ENCODE results near the gene DEUP1.
A peak's percentile ranks its signal among the peaks of the same experiment; 100 is the strongest.

The DEUP1 gene

GRCh38 chr11:93319224-93319839 lies 11.2 kb upstream of the DEUP1 start:
- H3K4me3 ChIP-seq (ENCODE audit: low read length) = no peak overlapping the region
- no peak overlapping the region for H3K27ac ChIP-seq (ENCODE audit: low read length)
- no peaks in the 10 kb centered on the region for H3K36me3 ChIP-seq (ENCODE audit: control insufficient read depth, low read depth, low read length)
- H3K9ac ChIP-seq (ENCODE audit: low read length) = no peak overlapping the region
- H3K27me3 ChIP-seq (ENCODE audit: control insufficient read depth, insufficient read depth, low read length) = no peaks in the 10 kb centered on the region
- H3K4me1 ChIP-seq (ENCODE audit: control insufficient read depth, low read depth, low read length) = no peaks in the 10 kb centered on the region
- H3K9me3 ChIP-seq (ENCODE audit: control insufficient read depth, low read depth, low read length) = peaks cover 12% of the 10 kb centered on the region

- no peaks in the 10 kb centered on the region for H3K36me3 ChIP-seq (ENCODE audit: control insufficient read depth, low read depth, low read length)
- H3K4me3 ChIP-seq (ENCODE audit: low read length) = no peak overlapping the region
- H3K27me3 ChIP-seq (ENCODE audit: control insufficient read depth, insufficient read depth, low read length) = no peaks in the 10 kb centered on the region
- no peak overlapping the region for H3K9ac ChIP-seq (ENCODE audit: low read length)
- no peaks in the 10 kb centered on the region for H3K4me1 ChIP-seq (ENCODE audit: control insufficient read depth, low read depth, low read length)
- peaks cover 6% of the 10 kb centered on the region for H3K9me3 ChIP-seq (ENCODE audit: control insufficient read depth, low read depth, low read length)
- H3K27ac ChIP-seq (ENCODE audit: low read length) = no peak overlapping the region
These were observed 10.3 kb upstream of the DEUP1 start for GRCh38 chr11:93320230-93320629.

DNA sequence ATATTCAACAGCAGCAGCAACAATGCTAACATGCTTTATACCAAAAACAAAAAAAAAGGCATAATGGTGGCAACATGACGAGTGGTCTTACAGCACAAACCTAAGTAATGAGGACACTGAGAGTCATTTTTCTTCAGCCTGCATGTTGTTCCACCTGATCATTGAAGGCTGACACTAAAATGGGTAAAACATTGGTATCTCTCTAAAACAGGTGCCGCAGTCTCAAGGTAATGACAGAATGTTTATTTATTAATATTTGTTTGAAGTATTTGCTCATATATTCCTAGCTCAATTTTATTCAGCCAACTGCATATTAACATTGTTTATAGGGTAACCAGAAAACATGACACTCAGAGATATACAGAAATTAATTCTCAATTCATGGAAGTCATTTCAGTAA lies 8.3 kb upstream of the DEUP1 start:
- H3K4me3 ChIP-seq (ENCODE audit: low read length) = no peak overlapping the region
- no peak overlapping the region for H3K27ac ChIP-seq (ENCODE audit: low read length)
- no peak overlapping the region for H3K9ac ChIP-seq (ENCODE audit: low read length)
- no peaks in the 10 kb centered on the region for H3K36me3 ChIP-seq (ENCODE audit: control insufficient read depth, low read depth, low read length)
- H3K9me3 ChIP-seq (ENCODE audit: control insufficient read depth, low read depth, low read length) = no peaks in the 10 kb centered on the region
- no peaks in the 10 kb centered on the region for H3K27me3 ChIP-seq (ENCODE audit: control insufficient read depth, insufficient read depth, low read length)
- H3K4me1 ChIP-seq (ENCODE audit: control insufficient read depth, low read depth, low read length) = no peaks in the 10 kb centered on the region

DNA sequence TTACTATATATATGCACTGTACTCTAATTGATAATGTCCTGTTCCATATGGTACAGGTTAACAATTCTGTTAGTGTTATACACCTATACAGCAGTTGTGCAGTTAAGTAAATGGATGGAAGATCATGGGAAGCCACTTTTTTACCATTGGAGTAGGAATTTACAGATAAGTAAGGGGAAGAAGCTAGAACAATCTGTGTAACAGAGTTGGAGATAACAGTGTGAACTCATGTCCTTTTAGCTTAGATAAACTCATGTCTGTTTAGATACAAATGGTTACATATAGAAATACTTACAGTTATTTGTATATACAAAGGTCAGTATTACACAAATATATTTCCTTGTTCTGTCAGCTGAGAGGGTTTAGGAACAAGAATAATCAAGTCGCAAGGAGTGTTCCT lies 6.8 kb upstream of the DEUP1 start:
- Histone ChIP-seq H3K36me3 (ENCODE audit: control insufficient read depth, low read depth, low read length) (no peaks in the 10 kb centered on the region), H3K4me3 (ENCODE audit: low read length) (no peak overlapping the region), H3K9me3 (ENCODE audit: control insufficient read depth, low read depth, low read length) (no peaks in the 10 kb centered on the region), H3K9ac (ENCODE audit: low read length) (no peak overlapping the region), H3K27me3 (ENCODE audit: control insufficient read depth, insufficient read depth, low read length) (no peaks in the 10 kb centered on the region), H3K4me1 (ENCODE audit: control insufficient read depth, low read depth, low read length) (no peaks in the 10 kb centered on the region), H3K27ac (ENCODE audit: low read length) (no peak overlapping the region)

DNA sequence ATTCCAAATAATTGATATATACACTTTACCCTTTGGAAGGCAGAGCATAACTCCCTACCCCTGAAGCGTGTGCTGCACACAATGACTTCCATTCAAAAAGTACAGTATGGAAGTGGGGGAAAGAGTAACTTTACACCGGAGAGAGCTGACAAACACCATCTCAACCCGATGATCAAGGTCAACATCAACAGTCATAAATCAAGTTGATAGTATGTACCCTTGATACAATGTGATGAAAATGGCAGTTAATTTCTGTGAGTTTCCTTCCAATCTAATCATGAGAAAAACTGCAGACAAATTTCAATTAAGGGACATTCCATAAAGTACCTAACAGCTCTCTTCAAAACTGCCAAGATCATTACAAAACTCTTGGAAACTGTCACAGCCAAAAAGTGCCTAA lies 6.0 kb upstream of the DEUP1 start:
- Histone ChIP-seq H3K9me3 (ENCODE audit: control insufficient read depth, low read depth, low read length) (no peaks in the 10 kb centered on the region), H3K4me3 (ENCODE audit: low read length) (no peak overlapping the region), H3K9ac (ENCODE audit: low read length) (no peak overlapping the region), H3K27ac (ENCODE audit: low read length) (no peak overlapping the region), H3K27me3 (ENCODE audit: control insufficient read depth, insufficient read depth, low read length) (peaks cover 6% of the 10 kb centered on the region), H3K4me1 (ENCODE audit: control insufficient read depth, low read depth, low read length) (no peaks in the 10 kb centered on the region), H3K36me3 (ENCODE audit: control insufficient read depth, low read depth, low read length) (no peaks in the 10 kb centered on the region)

DNA sequence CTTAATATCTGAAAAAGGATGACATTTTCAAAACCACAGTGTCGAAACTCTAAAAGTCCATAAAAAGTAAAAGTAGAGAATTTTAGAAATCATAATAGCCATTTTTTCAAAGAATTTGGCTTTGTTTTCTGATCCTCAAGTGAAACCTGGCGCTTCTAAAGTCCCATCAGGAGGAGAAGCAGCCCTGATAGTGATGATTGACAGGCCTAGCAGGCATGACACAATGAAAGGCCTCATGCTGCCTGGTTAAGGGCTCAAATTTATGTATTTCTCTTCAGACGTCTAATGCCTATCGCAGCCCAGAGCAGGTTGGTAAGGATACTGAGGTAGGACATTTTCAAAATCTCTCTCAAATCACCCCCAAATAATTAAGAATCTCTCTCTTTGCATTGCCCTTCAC lies 3.9 kb upstream of the DEUP1 start:
- H3K4me3 ChIP-seq (ENCODE audit: low read length) = no peak overlapping the region
- H3K4me1 ChIP-seq (ENCODE audit: control insufficient read depth, low read depth, low read length) = peaks cover 6% of the 10 kb centered on the region
- H3K9me3 ChIP-seq (ENCODE audit: control insufficient read depth, low read depth, low read length) = no peaks in the 10 kb centered on the region
- no peaks in the 10 kb centered on the region for H3K36me3 ChIP-seq (ENCODE audit: control insufficient read depth, low read depth, low read length)
- H3K27me3 ChIP-seq (ENCODE audit: control insufficient read depth, insufficient read depth, low read length) = peaks cover 25% of the 10 kb centered on the region
- no peak overlapping the region for H3K27ac ChIP-seq (ENCODE audit: low read length)
- H3K9ac ChIP-seq (ENCODE audit: low read length) = no peak overlapping the region

DNA sequence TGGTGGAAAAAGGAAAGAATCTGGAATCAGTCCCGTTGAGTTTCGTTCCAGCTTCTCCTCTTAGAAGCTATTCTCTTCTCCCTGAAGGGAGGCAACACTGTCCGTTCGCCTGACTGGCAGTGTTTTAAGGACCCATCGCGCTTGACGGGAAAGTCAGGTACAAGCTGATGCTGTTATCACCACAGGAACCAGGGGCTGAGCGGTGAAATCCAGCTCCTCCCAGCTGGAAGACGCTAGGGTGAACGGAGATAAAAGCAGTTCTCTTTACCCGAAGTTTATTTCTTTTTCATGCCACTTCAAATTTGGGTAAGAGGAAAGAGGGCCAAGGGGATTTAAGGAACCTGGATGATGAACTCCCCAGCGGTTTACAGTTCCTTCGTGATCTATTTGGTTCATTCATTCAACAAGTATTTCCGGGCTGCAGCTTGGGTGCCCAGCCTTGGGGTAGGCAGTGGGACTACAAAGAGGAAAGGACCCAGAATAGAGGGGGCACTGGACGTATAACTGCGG lies 551 bp upstream of the DEUP1 start:
- H3K27ac ChIP-seq (ENCODE audit: low read length) = no peak overlapping the region
- no peaks in the 10 kb centered on the region for H3K9me3 ChIP-seq (ENCODE audit: control insufficient read depth, low read depth, low read length)
- peak overlapping the region; percentile 79 for H3K4me3 ChIP-seq (ENCODE audit: low read length)
- peaks cover 6% of the 10 kb centered on the region for H3K4me1 ChIP-seq (ENCODE audit: control insufficient read depth, low read depth, low read length)
- H3K9ac ChIP-seq (ENCODE audit: low read length) = no peak overlapping the region
- H3K27me3 ChIP-seq (ENCODE audit: control insufficient read depth, insufficient read depth, low read length) = peaks cover 27% of the 10 kb centered on the region
- no peaks in the 10 kb centered on the region for H3K36me3 ChIP-seq (ENCODE audit: control insufficient read depth, low read depth, low read length)

- H3K9me3 ChIP-seq (ENCODE audit: control insufficient read depth, low read depth, low read length) = no peaks in the 10 kb centered on the region
- H3K4me3 ChIP-seq (ENCODE audit: low read length) = no peak overlapping the region
- no peak overlapping the region for H3K27ac ChIP-seq (ENCODE audit: low read length)
- no peak overlapping the region for H3K9ac ChIP-seq (ENCODE audit: low read length)
- H3K27me3 ChIP-seq (ENCODE audit: control insufficient read depth, insufficient read depth, low read length) = no peaks in the 10 kb centered on the region
- no peaks in the 10 kb centered on the region for H3K4me1 ChIP-seq (ENCODE audit: control insufficient read depth, low read depth, low read length)
- no peaks in the 10 kb centered on the region for H3K36me3 ChIP-seq (ENCODE audit: control insufficient read depth, low read depth, low read length)
These were observed 9.7 kb downstream of the DEUP1 start for GRCh38 chr11:93340223-93340622.

- no peak overlapping the region for H3K9ac ChIP-seq (ENCODE audit: low read length)
- no peak overlapping the region for H3K4me3 ChIP-seq (ENCODE audit: low read length)
- no peaks in the 10 kb centered on the region for H3K36me3 ChIP-seq (ENCODE audit: control insufficient read depth, low read depth, low read length)
- H3K9me3 ChIP-seq (ENCODE audit: control insufficient read depth, low read depth, low read length) = no peaks in the 10 kb centered on the region
- H3K27me3 ChIP-seq (ENCODE audit: control insufficient read depth, insufficient read depth, low read length) = no peaks in the 10 kb centered on the region
- peaks cover 20% of the 10 kb centered on the region for H3K4me1 ChIP-seq (ENCODE audit: control insufficient read depth, low read depth, low read length)
- H3K27ac ChIP-seq (ENCODE audit: low read length) = no peak overlapping the region
These were observed 14.4 kb downstream of the DEUP1 start for GRCh38 chr11:93344855-93345333.

DNA sequence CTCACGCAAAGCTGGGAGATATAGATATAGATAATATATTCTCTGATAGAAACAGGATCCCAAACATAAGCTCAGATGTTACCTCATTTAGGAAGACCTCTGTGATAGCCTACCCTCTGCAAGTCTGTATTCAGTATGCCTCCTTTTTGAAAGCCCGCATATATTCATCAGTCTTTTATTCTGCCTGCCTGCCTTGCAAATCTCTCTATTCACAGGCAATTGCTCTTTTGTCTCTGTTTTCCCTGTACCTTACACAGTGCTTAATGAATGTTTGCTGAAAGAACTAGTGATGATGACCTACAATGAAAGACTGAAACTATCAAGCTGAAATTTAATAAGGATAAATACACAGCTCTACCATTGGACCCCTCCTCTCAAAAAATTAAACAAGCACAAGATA lies 18.4 kb downstream of the DEUP1 start:
- no peak overlapping the region for H3K9ac ChIP-seq (ENCODE audit: low read length)
- no peaks in the 10 kb centered on the region for H3K9me3 ChIP-seq (ENCODE audit: control insufficient read depth, low read depth, low read length)
- H3K4me1 ChIP-seq (ENCODE audit: control insufficient read depth, low read depth, low read length) = peaks cover 22% of the 10 kb centered on the region
- H3K27ac ChIP-seq (ENCODE audit: low read length) = no peak overlapping the region
- no peaks in the 10 kb centered on the region for H3K36me3 ChIP-seq (ENCODE audit: control insufficient read depth, low read depth, low read length)
- no peak overlapping the region for H3K4me3 ChIP-seq (ENCODE audit: low read length)
- H3K27me3 ChIP-seq (ENCODE audit: control insufficient read depth, insufficient read depth, low read length) = no peaks in the 10 kb centered on the region

DNA sequence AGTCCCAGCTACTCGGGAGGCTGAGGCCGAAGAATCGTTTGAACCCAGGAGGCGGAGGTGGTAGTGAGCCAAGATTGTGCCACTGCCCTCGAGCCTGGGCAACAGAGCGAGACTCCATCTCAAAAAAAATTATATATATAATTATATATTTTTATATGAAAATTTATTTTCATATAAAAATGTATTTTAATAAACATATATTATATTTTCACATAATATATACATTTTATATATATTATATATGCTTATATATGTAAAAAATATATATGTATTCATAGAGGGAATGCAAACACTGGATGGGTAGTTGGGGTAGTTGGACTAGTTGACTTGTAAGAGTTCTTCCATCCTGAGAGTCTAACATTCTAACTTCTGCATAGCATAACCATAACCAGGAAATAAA lies 20.3 kb downstream of the DEUP1 start:
- Histone ChIP-seq H3K9me3 (ENCODE audit: control insufficient read depth, low read depth, low read length) (no peaks in the 10 kb centered on the region), H3K27me3 (ENCODE audit: control insufficient read depth, insufficient read depth, low read length) (no peaks in the 10 kb centered on the region), H3K4me3 (ENCODE audit: low read length) (no peak overlapping the region), H3K9ac (ENCODE audit: low read length) (no peak overlapping the region), H3K36me3 (ENCODE audit: control insufficient read depth, low read depth, low read length) (no peaks in the 10 kb centered on the region), H3K27ac (ENCODE audit: low read length) (no peak overlapping the region), H3K4me1 (ENCODE audit: control insufficient read depth, low read depth, low read length) (peaks cover 22% of the 10 kb centered on the region)

DNA sequence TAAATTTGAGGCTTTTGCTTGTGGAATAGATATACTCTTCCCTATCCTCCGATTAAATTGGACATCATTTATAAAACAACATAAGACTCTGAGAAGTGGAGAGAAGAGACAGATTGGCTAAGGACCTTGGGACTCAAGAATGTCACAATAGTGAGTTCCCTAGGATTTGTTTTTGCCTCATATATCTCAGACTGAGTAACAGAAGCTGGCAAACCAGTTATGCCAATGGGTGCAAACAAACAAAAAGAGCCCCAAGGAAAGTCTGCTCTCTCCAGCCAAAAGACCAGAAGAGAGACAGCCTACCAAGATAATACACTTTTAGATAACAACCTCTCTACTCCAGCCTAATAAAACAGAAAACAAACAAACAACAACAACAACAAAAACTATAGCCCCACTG lies 28.9 kb downstream of the DEUP1 start:
- Histone ChIP-seq H3K27ac (ENCODE audit: low read length) (no peak overlapping the region), H3K9me3 (ENCODE audit: control insufficient read depth, low read depth, low read length) (peaks cover 7% of the 10 kb centered on the region), H3K27me3 (ENCODE audit: control insufficient read depth, insufficient read depth, low read length) (no peaks in the 10 kb centered on the region), H3K4me3 (ENCODE audit: low read length) (no peak overlapping the region), H3K4me1 (ENCODE audit: control insufficient read depth, low read depth, low read length) (no peaks in the 10 kb centered on the region), H3K9ac (ENCODE audit: low read length) (no peak overlapping the region), H3K36me3 (ENCODE audit: control insufficient read depth, low read depth, low read length) (no peaks in the 10 kb centered on the region)

All from iPS-18a (cell line).